Mammary epithelial cell (primary cell): ENCODE data around the gene ATP8B4.

Experiments used
- CTCF ChIP-seq, 2 donors: IDR thresholded peaks in 1 of 2; conservative IDR thresholded peaks in 1 of 2; 2 replicates each; pipeline ENCODE4 v1.5.1; 2011 to 2012; ENCODE audit warnings: inconsistent platforms in 2 of 2, low read length in 2 of 2, mild to moderate bottlenecking in 2 of 2, control low read depth in 1 of 2, low read depth in 1 of 2; ENCODE audit not compliant: insufficient read depth in 1 of 2; ENCODE audit errors: extremely low read depth in 1 of 2
- EZH2 ChIP-seq: IDR thresholded peaks from 2 replicates; pipeline ENCODE4 v1.6.1; 2012; ENCODE audit warnings: low read length, inconsistent platforms, borderline replicate concordance

GRCh38 chr15:50107157-50107556, 11.9 kb downstream of the ATP8B4 start:
- TF ChIP-seq CTCF (conservative IDR thresholded peaks at IDR 0.05 in 1 of 2, IDR thresholded peaks at IDR 0.05 in 1 of 2; ENCODE audit: extremely low read depth in 1 of 2, insufficient read depth in 1 of 2, low read depth in 1 of 2, low read length in 2 of 2) (no peak), EZH2 (no peak)
